ENCODE data around the gene SALL2.

Gene SALL2

GRCh38 chr14:21476523-21476924 lies 49.6 kb downstream of the SALL2 start:
- DNase-seq: no peak

- DNase-seq: no peak
These were observed 50.2 kb downstream of the SALL2 start for GRCh38 chr14:21475767-21476522.

Data from NCI-H2107 (cell line).